Measurements from ENCODE around the gene HSPB2.
A peak's percentile ranks its signal among the peaks of the same experiment; 100 is the strongest.
"Not testable (repeated sequence)": the region's sequence is repeated elsewhere in the genome, so short reads cannot be mapped to it uniquely, and the experiment has no call there.

HSPB2 gene

DNA sequence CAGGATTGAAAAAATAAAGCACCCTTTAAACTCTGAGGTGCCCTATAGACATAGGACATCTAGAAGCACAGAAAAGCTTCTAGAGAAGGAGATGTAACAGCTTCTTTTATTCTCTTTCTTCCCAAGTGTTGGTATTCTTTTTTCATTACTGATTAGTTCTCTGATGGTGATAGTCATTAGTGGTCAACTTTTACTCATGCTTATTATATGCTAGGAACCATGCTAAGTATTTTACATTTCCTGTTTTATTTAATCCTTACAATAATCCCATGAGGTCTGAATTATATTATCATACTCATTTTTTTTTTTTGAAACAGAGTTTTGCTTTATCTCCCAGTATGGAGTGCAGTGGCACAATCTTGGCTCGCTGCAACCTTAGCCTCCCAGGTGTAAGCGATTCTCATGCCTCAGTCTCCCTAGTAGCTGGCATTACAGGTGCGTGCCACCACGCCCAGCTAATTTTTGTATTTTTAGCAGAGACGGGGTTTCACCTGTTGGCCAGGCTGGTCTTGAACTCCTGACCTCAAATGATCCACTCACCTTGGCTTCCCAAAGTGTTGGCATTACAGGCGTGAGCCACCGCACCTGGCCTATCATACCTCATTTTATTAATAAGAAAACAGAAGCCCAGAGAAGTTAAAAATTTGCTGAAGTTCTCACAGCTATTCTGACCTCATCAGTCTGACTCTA lies 9.2 kb downstream of the HSPB2 start:
- no peak overlapping the region for H3K4me3 Mint-ChIP-seq
- peaks cover 3% of the 10 kb centered on the region for H3K36me3 Mint-ChIP-seq (ENCODE audit: insufficient read depth)
- no peak overlapping the region for H3K27ac Mint-ChIP-seq
- peaks cover 22 to 23% of the 10 kb centered on the region in 2 donors for H3K27me3 Mint-ChIP-seq
- no peaks in the 10 kb centered on the region for H3K9me3 Mint-ChIP-seq
- H3K4me1 Mint-ChIP-seq (ENCODE audit: low read depth in 2 of 2) = peaks cover 2 to 7% of the 10 kb centered on the region in 2 donors
- no peak for DNase-seq
- no peak for ATAC-seq (replicated peaks)

DNA sequence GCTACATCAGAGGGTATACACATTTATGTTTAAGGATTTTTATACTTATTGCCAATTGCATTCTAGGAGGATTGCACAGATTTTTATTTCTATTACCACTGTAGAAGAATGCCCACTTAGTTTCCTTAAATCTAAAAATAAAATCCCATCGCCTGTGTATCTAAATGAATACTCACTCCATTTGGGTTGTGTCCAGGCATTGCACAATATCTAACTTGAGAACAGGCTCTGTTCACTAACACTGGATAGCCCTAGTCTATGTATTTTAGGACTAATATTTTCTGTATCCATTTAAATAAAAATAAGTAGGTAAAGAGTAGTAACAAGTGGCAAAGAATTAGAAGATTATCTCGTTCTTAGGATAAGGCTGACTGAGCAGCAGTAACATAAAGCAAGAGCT lies 10.3 kb downstream of the HSPB2 start:
- Mint-ChIP-seq H3K27me3 (peaks cover 11 to 14% of the 10 kb centered on the region in 2 donors), H3K36me3 (ENCODE audit: insufficient read depth) (peaks cover 3% of the 10 kb centered on the region), H3K4me1 (ENCODE audit: low read depth in 2 of 2) (peaks cover 2 to 14% of the 10 kb centered on the region in 2 donors), H3K27ac (no peak overlapping the region), H3K4me3 (no peak overlapping the region), H3K9me3 (no peaks in the 10 kb centered on the region)
- ATAC-seq (replicated peaks) (no peak), DNase-seq (no peak)

DNA sequence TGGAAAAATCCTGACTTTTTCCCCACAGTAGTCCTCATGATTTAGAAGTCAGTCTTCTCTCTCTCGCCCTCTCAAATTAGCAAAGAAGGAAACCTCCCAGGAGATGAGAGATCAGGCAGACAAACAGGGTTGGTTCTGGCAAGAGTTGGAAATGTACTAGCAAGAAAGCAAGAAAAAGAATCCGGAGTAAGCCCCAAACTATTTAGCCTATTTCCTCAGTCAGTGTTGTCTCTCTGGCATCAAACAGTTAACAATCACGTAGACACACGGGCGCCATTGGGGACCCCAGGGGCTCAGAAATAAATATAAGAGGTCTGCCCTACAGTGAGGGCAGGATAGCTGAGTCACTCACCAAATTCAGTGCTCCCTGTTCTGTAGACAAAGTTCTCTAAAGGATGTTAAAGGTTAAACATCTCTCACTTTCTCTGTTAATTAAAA lies 10.8 kb downstream of the HSPB2 start:
- Mint-ChIP-seq H3K4me3 (no peak overlapping the region), H3K36me3 (ENCODE audit: insufficient read depth) (peaks cover 3% of the 10 kb centered on the region), H3K27me3 (peaks cover 8 to 11% of the 10 kb centered on the region in 2 donors), H3K4me1 (ENCODE audit: low read depth in 2 of 2) (peaks cover 2 to 14% of the 10 kb centered on the region in 2 donors), H3K27ac (no peak overlapping the region), H3K9me3 (no peaks in the 10 kb centered on the region)
- ATAC-seq (replicated peaks) = no peak
- DNase-seq = no peak

DNA sequence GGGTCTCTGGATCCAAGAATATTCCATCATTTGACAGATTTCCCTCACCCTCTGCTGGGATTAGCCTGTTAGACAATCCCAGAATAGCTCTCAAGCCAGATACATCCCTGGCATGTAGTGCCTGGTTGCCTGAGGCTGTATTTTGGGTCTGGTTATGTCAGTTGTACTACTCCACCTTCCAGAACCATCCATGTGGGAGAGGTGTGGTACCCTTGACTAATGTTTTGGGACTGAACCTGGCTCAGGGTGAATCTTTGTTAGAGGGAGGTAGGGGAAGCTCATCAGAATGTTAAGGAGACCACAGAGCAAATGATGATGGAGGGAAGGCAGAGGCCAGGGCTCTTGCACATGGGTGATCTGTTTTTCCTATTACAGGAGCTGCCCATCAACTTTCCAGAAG lies 11.4 kb downstream of the HSPB2 start:
- no peak overlapping the region for H3K27ac Mint-ChIP-seq

DNA sequence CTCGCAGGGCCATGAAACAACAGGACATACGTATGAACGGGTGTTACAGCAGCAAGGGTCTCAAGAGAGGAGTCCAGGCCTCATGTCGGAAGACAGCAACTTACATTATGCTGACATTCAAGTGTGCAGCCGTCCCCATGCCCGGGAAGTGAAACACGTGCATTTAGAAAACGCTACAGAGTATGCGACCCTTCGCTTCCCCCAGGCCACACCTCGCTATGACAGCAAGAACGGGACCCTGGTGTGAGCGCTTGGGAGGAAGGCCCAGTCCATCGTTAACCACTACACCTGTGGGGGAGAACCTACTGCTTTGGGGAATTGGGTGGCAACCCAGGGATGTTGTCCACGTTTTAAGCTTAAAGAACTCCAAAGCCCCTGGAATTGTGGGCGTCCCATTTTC lies 13.4 kb downstream of the HSPB2 start:
- Mint-ChIP-seq H3K4me3 (peak overlapping the region; percentile 56 to 65), H3K9me3 (no peaks in the 10 kb centered on the region), H3K36me3 (ENCODE audit: insufficient read depth) (peaks cover 3% of the 10 kb centered on the region), H3K27ac (no peak overlapping the region), H3K27me3 (peaks cover 0 to 1% of the 10 kb centered on the region in 2 donors), H3K4me1 (ENCODE audit: low read depth in 2 of 2) (peaks cover 2 to 14% of the 10 kb centered on the region in 2 donors)
- no peak for ATAC-seq (replicated peaks)
- no peak for DNase-seq

More for the DNA sequence above, 11.4 kb downstream of the HSPB2 start:
- Mint-ChIP-seq H3K27me3 (peaks cover 8 to 10% of the 10 kb centered on the region in 2 donors), H3K4me1 (ENCODE audit: low read depth in 2 of 2) (peaks cover 2 to 14% of the 10 kb centered on the region in 2 donors), H3K9me3 (no peaks in the 10 kb centered on the region), H3K4me3 (no peak overlapping the region), H3K36me3 (ENCODE audit: insufficient read depth) (peaks cover 3% of the 10 kb centered on the region)
- DNase-seq (no peak), ATAC-seq (replicated peaks) (no peak)

DNA sequence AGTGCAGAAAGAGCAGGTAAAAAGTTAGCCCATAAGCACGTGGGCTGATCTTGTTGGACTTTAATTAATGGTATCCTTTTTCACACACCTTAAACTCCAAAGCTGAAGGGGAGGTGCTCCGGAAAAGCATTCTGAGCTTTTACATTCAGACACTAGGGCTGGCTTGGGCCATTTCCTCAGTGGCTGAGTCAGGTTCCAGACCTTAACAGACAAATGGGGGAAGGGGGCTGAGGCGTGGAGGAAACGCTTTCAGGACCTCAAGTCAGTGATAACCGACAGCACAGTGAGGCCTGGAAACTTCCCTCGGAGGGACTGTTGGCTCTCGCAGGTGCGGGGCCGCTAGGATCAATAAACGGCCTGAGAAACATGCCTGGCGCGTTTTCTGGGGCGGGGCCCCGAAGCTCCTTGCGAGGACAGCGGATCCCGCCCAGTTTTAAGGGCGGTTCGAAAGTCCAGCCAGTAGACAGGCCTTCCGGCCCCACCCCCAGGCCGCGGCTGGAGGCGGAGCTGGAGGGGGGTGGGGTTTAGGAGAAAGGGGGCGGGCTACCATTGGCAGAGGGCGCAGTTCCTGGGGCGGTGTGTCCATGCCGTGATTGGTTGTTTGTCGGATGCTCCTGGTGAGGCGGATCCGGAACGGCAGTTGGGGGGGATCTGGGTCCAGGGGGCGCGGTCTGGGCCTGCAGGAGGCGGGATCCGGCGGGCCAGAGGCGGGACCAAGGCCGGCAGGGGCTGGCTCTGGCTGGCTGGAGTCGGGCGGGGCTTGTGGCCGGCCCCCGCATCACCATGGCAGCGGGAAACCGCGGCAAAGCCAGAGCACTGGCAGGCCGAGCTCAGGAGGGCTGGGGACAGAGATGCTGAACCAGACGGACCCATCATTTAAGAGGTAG lies 14.2 kb downstream of the HSPB2 start:
- peaks cover 2 to 14% of the 10 kb centered on the region in 2 donors for H3K4me1 Mint-ChIP-seq (ENCODE audit: low read depth in 2 of 2)
- H3K27ac Mint-ChIP-seq = peak overlapping the region; percentile 82 to 92
- ATAC-seq (replicated peaks) = peak; percentile 85
- DNase-seq = peak; percentile 95 to 99 (median 98)
- H3K36me3 Mint-ChIP-seq (ENCODE audit: insufficient read depth) = peaks cover 3% of the 10 kb centered on the region
- H3K4me3 Mint-ChIP-seq = peak overlapping the region; percentile 78 to 79
- no peaks in the 10 kb centered on the region for H3K9me3 Mint-ChIP-seq
- no peaks in the 10 kb centered on the region for H3K27me3 Mint-ChIP-seq

DNA sequence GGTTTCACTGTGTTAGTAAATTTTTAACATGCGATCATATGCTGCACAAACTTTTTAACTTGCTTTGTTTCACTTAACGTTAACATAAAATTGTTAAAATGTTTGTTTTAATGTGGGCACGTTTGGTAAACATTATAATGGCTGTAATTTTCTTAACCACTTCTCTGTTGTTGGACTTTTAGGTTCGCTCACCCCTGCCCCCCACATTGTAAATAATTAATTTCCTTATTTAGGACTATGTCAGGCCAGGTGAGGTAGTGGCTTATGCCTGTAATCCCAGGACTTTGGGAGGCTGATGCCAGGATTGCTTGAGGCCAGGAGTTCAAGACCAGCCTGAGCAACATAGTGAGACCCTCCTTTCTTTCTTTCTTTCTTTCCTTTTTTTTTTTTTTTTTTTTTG lies 17.9 kb downstream of the HSPB2 start:
- ATAC-seq (replicated peaks) = no peak
- H3K27ac Mint-ChIP-seq = no peak overlapping the region

DNA sequence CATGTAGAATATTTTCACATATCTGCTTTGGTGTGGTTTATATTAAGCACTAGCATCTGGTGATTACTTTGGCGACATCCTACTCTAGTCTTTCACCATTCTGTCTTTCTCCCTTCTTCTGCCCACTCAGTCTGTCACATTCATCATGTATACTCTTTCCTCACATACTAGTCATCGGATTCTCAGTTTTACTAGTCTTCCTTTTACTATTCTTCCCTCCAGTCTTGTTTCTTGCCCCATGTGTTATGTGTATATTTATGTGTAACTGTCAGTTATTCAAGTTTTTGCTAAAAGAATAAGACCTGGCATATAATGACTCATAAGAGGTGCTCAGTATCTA lies 20.0 kb downstream of the HSPB2 start:
- Mint-ChIP-seq H3K4me3 (peak overlapping the region in 1 of 2 donors; percentile 30), H3K27me3 (no peaks in the 10 kb centered on the region), H3K4me1 (ENCODE audit: low read depth in 2 of 2) (peaks cover 8 to 11% of the 10 kb centered on the region in 2 donors), H3K36me3 (ENCODE audit: insufficient read depth) (peaks cover 3% of the 10 kb centered on the region), H3K9me3 (no peaks in the 10 kb centered on the region), H3K27ac (no peak overlapping the region)
- no peak for DNase-seq
- no peak for ATAC-seq (replicated peaks)

More for the DNA sequence above, 17.9 kb downstream of the HSPB2 start:
- DNase-seq = no peak
- no peaks in the 10 kb centered on the region for H3K27me3 Mint-ChIP-seq
- H3K9me3 Mint-ChIP-seq = no peaks in the 10 kb centered on the region
- peaks cover 6 to 17% of the 10 kb centered on the region in 2 donors for H3K4me1 Mint-ChIP-seq (ENCODE audit: low read depth in 2 of 2)
- no peak overlapping the region for H3K4me3 Mint-ChIP-seq
- peaks cover 3% of the 10 kb centered on the region for H3K36me3 Mint-ChIP-seq (ENCODE audit: insufficient read depth)

DNA sequence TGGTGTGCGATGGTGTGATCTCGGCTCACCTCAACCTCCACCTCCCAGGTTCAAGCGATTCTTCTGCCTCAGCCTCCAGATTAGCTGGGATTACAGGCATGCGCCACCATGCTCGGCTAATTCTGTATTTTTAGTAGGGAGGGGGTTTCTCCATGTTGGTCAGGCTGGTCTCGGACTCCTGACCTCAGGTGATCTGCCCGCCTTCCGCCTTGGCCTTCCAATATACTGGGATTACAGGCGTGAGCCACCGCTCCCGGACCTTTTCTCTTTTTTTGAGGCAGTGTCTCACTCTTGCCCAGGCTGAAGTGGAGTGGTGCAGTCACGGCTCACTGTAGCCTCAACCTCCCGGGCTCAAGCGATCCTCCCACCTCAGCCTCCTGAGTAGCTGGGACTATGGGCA lies 20.6 kb downstream of the HSPB2 start:
- H3K27ac Mint-ChIP-seq; H3K9me3 Mint-ChIP-seq; DNase-seq; H3K36me3 Mint-ChIP-seq (ENCODE audit: insufficient read depth); ATAC-seq (replicated peaks); H3K27me3 Mint-ChIP-seq; H3K4me3 Mint-ChIP-seq: not testable (repeated sequence)
- H3K4me1 Mint-ChIP-seq (ENCODE audit: low read depth in 2 of 2) = peaks cover 9 to 17% of the 10 kb centered on the region in 2 donors

DNA sequence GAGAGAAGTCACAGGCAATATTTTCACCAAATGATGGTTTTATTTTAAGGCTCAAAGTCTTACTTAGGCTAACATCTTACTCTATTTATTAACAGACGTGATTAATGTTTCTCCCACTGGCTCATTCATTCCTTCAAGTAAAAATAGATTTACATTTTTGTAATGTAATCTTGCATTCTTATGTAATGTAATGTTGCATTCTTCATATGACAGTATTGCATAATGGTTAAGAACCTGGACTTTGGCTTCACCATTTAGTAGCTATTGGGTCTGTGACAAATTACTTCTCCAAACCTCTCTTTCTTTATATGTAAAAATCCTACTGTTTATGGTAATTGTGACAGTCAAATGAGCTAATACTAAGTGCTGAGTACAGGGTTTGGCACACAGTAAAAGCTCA lies 21.3 kb downstream of the HSPB2 start:
- peaks cover 3% of the 10 kb centered on the region for H3K36me3 Mint-ChIP-seq (ENCODE audit: insufficient read depth)
- DNase-seq (no peak), ATAC-seq (replicated peaks) (no peak)
- peaks cover 16 to 24% of the 10 kb centered on the region in 2 donors for H3K4me1 Mint-ChIP-seq (ENCODE audit: low read depth in 2 of 2)
- H3K27me3 Mint-ChIP-seq = no peaks in the 10 kb centered on the region
- no peak overlapping the region for H3K4me3 Mint-ChIP-seq
- no peak overlapping the region for H3K27ac Mint-ChIP-seq
- no peaks in the 10 kb centered on the region for H3K9me3 Mint-ChIP-seq

DNA sequence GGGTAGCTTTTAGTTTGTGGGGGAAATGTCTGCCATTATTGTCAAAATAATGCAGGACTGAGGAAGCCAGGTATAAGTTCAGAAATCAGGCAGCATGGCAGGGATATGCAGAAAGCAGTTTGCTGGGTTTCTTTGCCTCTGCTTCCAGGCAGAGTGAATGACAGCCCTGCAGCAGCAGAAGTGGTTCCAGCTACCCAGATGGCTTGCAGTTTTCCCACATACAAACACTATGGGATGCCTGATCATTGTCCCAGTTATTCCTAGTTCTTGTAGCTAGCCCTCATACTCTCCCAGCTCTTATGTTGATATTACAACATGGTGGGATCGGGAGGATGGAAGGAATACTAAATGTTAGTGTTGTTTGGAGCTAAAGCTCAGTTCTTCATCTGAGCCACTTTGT lies 21.8 kb downstream of the HSPB2 start:
- Mint-ChIP-seq H3K4me1 (ENCODE audit: low read depth in 2 of 2) (peaks cover 18 to 27% of the 10 kb centered on the region in 2 donors), H3K9me3 (no peaks in the 10 kb centered on the region), H3K36me3 (ENCODE audit: insufficient read depth) (peaks cover 3% of the 10 kb centered on the region), H3K27me3 (no peaks in the 10 kb centered on the region), H3K27ac (no peak overlapping the region), H3K4me3 (no peak overlapping the region)
- ATAC-seq (replicated peaks) (no peak), DNase-seq (no peak)

DNA sequence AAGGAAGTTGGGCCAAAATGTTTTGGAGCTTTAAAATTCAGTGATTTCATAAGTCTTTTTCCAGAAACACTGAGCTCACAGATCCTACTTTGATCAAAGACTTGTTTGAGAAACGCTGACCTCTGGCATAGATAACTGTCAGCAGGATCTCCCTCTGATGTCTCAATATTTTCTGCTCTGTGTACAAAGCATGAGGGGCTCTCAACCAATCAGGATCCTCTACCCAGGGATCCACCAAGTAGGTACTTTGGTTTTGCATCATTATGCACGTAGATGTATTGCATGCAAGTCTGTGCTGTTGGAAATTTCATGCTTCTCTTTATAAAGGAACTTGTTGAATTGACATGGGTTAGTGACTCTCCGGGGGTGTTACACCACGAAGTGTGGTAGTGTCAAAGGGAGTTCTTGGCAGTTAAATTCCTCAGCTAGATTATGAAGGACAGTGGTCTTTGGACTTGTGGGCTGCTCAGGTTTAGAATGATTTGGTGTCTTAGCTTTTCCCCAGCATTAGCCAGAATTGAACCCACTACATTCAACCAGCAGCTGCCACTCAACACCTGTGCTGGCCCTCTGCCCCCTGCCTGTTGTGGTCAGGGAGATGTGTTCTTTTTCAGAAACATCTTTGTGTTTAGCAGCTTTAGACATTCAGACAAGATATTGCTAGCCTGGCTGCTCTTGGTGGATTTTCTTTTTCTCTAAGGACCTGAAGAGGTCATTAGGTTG lies 22.9 kb downstream of the HSPB2 start:
- Mint-ChIP-seq H3K9me3 (no peaks in the 10 kb centered on the region), H3K27ac (no peak overlapping the region), H3K36me3 (ENCODE audit: insufficient read depth) (peaks cover 3% of the 10 kb centered on the region), H3K4me3 (no peak overlapping the region), H3K27me3 (no peaks in the 10 kb centered on the region), H3K4me1 (ENCODE audit: low read depth in 2 of 2) (peaks cover 18 to 27% of the 10 kb centered on the region in 2 donors)
- DNase-seq = no peak
- no peak for ATAC-seq (replicated peaks)

DNA sequence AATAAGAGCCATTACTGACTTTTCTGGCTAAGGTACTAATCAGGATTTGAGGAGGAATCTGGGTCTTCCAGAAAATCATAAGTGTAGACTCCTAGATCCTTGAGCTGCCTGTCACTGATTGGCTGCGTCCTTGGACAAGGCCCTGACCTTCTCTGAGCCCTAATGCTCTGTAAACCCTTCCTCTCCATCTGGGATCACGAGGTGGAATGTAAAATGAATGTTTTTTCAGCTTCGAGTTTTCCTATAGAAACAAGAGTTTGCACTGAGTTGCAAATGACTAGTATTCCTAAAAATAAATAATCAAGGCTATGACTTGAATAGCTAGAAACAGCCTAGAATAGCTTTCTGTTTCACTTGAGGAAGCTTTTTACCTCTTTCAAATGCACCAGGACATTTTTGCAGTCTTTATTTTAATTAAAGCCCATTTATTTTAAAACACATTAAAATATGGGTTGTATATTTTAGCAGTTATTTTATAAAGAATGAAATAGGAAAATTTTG lies 23.6 kb downstream of the HSPB2 start:
- ATAC-seq (replicated peaks) (no peak), DNase-seq (no peak)
- peak overlapping the region in 1 of 2 donors; percentile 77 for H3K27ac Mint-ChIP-seq
- H3K27me3 Mint-ChIP-seq = no peaks in the 10 kb centered on the region
- peaks cover 3% of the 10 kb centered on the region for H3K36me3 Mint-ChIP-seq (ENCODE audit: insufficient read depth)
- peak overlapping the region; percentile 84 to 85 for H3K4me3 Mint-ChIP-seq
- peaks cover 18 to 27% of the 10 kb centered on the region in 2 donors for H3K4me1 Mint-ChIP-seq (ENCODE audit: low read depth in 2 of 2)
- no peaks in the 10 kb centered on the region for H3K9me3 Mint-ChIP-seq
